Measurements from ENCODE around the gene COX17. TPM values are rescaled to one million over a fixed set of nuclear protein-coding genes. Genes with fewer than 3 reads are reported as not detected.

COX17 gene
- total and polyA plus RNA-seq, 2 of the 13 experiments (the other 11 are each of a cell fraction or from before 2014, with no cell fraction given), result 41.4 to 51.0 TPM

DNA sequence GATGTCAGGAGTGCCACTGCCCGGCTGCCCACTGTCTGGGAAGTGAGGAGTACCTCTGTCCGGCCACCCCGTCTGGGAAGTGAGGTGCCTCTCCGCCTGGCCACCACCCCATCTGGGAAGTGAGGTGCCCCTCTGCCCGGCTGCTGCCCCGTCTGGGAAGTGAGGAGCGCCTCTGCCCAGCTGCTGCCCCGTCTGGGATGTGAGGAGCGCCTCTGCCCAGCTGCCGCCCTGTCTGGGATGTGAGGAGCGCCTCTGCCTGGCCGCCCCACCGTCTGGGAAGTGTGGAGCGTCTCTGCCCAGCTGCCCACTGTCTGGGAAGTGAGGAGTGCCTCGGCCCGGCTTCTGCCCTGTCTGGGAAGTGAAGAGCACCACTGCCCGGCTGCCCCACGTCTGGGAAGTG, 3.3 kb downstream of the COX17 start:
- DNase-seq (ENCODE audit: low spot score) (no peak), FAIRE-seq (no peak), ATAC-seq (no peak)
- no peaks in the 10 kb centered on the region for H4K20me1 ChIP-seq (ENCODE audit: insufficient read depth, low read length)
- peaks cover 4% of the 10 kb centered on the region for H3K79me2 ChIP-seq (ENCODE audit: insufficient read depth, low read length)
- WGBS (ENCODE audit: low lambda C conversion rate), result 100% methylated on average over 5 of the region's 18 CpGs
- CTCF ChIA-PET (ENCODE audit: low intra/inter-chr PET ratio, low total read pairs), result no interaction called here
- POLR2A ChIA-PET, result no interaction called here
- H3K9me3 ChIP-seq (ENCODE audit: low read length), result no peaks in the 10 kb centered on the region
- no peak overlapping the region for H3K4me3 ChIP-seq (replicated peaks in 1 of 3; ENCODE audit: insufficient read depth in 1 of 3, low read depth in 2 of 3, low read length in 3 of 3)
- H3K4me2 ChIP-seq (ENCODE audit: low read depth, low read length), result no peak overlapping the region
- in situ Hi-C loops (cut with HindIII; ENCODE audit: extremely low pct_ligation_motif_present, low pct_unique_long_range_greater_than_20kb) (no loop called here), intact Hi-C loops (cut with micrococcal nuclease; ENCODE audit: unreplicated experiment) (no loop called here)
- H3K9ac ChIP-seq (ENCODE audit: insufficient read depth, low read depth, low read length), result no peak overlapping the region
- H2AFZ ChIP-seq (ENCODE audit: low read length), result no peak overlapping the region
- peaks cover 4 to 27% of the 10 kb centered on the region in 2 experiments; a peak in 4 of 5 replicates for H3K36me3 ChIP-seq (replicated peaks in 1 of 2; ENCODE audit: control insufficient read depth in 1 of 2, insufficient read depth in 2 of 2, low read length in 2 of 2)
- BruUV-seq (replicated peaks), result no TSS peak
- H3K27me3 ChIP-seq (ENCODE audit: control insufficient read depth in 1 of 2, insufficient read depth in 2 of 2, low read length in 2 of 2), result no peaks in the 10 kb centered on the region; a peak in 1 of 5 replicates
- TF ChIP-seq KDM1A (CRISPR knock-in tag; IDR thresholded peaks at IDR 0.05), result no peak
- TF ChIP-seq, protein P1, sequence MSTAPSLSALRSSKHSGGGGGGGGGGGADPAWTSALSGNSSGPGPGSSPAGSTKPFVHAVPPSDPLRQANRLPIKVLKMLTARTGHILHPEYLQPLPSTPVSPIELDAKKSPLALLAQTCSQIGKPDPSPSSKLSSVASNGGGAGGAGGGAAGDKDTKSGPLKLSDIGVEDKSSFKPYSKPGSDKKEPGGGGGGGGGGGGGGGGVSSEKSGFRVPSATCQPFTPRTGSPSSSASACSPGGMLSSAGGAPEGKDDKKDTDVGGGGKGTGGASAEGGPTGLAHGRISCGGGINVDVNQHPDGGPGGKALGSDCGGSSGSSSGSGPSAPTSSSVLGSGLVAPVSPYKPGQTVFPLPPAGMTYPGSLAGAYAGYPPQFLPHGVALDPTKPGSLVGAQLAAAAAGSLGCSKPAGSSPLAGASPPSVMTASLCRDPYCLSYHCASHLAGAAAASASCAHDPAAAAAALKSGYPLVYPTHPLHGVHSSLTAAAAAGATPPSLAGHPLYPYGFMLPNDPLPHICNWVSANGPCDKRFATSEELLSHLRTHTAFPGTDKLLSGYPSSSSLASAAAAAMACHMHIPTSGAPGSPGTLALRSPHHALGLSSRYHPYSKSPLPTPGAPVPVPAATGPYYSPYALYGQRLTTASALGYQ (CRISPR knock-in tag; IDR thresholded peaks at IDR 0.05), result no peak
- TF ChIP-seq ELF1 (CRISPR knock-in tag; IDR thresholded peaks at IDR 0.05), result no peak
- no peak for TF ChIP-seq GATAD1 (CRISPR knock-in tag; IDR thresholded peaks at IDR 0.05)
- no peak for TF ChIP-seq ZNF737 (CRISPR knock-in tag; IDR thresholded peaks at IDR 0.05; ENCODE audit: borderline replicate concordance)
- no peak for TF ChIP-seq NFE2L1 (CRISPR knock-in tag; IDR thresholded peaks at IDR 0.05; ENCODE audit: borderline replicate concordance)
- no peak for TF ChIP-seq NFE2L2 (IDR thresholded peaks at IDR 0.05; ENCODE audit: low read length)
- TF ChIP-seq ZFP36L1 (CRISPR knock-in tag; IDR thresholded peaks at IDR 0.05), result no peak
- TF ChIP-seq, protein P2, sequence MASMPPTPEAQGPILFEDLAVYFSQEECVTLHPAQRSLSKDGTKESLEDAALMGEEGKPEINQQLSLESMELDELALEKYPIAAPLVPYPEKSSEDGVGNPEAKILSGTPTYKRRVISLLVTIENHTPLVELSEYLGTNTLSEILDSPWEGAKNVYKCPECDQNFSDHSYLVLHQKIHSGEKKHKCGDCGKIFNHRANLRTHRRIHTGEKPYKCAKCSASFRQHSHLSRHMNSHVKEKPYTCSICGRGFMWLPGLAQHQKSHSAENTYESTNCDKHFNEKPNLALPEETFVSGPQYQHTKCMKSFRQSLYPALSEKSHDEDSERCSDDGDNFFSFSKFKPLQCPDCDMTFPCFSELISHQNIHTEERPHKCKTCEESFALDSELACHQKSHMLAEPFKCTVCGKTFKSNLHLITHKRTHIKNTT (CRISPR knock-in tag; IDR thresholded peaks at IDR 0.05), result no peak
- no peak for TF ChIP-seq ZNF33B (CRISPR knock-in tag; IDR thresholded peaks at IDR 0.05)
- no peak for TF ChIP-seq ZNF468 (CRISPR knock-in tag; IDR thresholded peaks at IDR 0.05)
- no peak for TF ChIP-seq STAG1 (CRISPR knock-in tag; IDR thresholded peaks at IDR 0.05)
- TF ChIP-seq, protein P3, sequence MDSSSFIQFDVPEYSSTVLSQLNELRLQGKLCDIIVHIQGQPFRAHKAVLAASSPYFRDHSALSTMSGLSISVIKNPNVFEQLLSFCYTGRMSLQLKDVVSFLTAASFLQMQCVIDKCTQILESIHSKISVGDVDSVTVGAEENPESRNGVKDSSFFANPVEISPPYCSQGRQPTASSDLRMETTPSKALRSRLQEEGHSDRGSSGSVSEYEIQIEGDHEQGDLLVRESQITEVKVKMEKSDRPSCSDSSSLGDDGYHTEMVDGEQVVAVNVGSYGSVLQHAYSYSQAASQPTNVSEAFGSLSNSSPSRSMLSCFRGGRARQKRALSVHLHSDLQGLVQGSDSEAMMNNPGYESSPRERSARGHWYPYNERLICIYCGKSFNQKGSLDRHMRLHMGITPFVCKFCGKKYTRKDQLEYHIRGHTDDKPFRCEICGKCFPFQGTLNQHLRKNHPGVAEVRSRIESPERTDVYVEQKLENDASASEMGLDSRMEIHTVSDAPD (CRISPR knock-in tag; IDR thresholded peaks at IDR 0.05), result no peak
- TF ChIP-seq ZNF264 (CRISPR knock-in tag; IDR thresholded peaks at IDR 0.05), result no peak
- no peak for TF ChIP-seq GABPA (IDR thresholded peaks at IDR 0.05; ENCODE audit: low read depth, low read length)
- no peak for TF ChIP-seq GABPA (CRISPR knock-in tag; IDR thresholded peaks at IDR 0.05; ENCODE audit: low read depth)
- no peak overlapping the region for H3K27ac ChIP-seq (ENCODE audit: extremely low read length, insufficient read depth, low read length)
- H3K4me1 ChIP-seq (ENCODE audit: insufficient read depth, low read length), result peaks cover 16% of the 10 kb centered on the region
